LNCaP clone FGC (cell line): Measurements from ENCODE around the gene SIRPD.

ENCODE experiments used
- DNase-seq: peaks from one replicate; pipeline ENCODE4 v3.0.0-alpha.2; 2011; ENCODE audit warnings: low read depth
- H3K4me3 ChIP-seq: 2 replicates; pipeline ENCODE4 v1.5.1; 2011; ENCODE audit warnings: mild to moderate bottlenecking, low read depth, low read length, control low read depth
- CTCF ChIP-seq: IDR thresholded peaks from 2 replicates; pipeline ENCODE4 v1.5.1; 2012; ENCODE audit warnings: mild to moderate bottlenecking; ENCODE audit not compliant: control insufficient read depth, insufficient read depth; ENCODE audit errors: extremely low read depth

SIRPD gene

GRCh38 chr20:1566701-1567100 is 9.2 kb upstream of the SIRPD start:
- H3K4me3 ChIP-seq, result no peak overlapping the region
- no peak for DNase-seq
- no peak for TF ChIP-seq CTCF

GRCh38 chr20:1565461-1565860 is 8.0 kb upstream of the SIRPD start:
- TF ChIP-seq CTCF, result no peak
- H3K4me3 ChIP-seq, result no peak overlapping the region
- DNase-seq, result no peak

GRCh38 chr20:1563598-1563997 is 6.1 kb upstream of the SIRPD start:
- DNase-seq, result no peak
- no peak for TF ChIP-seq CTCF
- no peak overlapping the region for H3K4me3 ChIP-seq

- no peak for DNase-seq
- H3K4me3 ChIP-seq, result no peak overlapping the region
- TF ChIP-seq CTCF, result no peak
These were observed 5.1 kb upstream of the SIRPD start for GRCh38 chr20:1562622-1563021.

GRCh38 chr20:1561350-1561749 is 3.8 kb upstream of the SIRPD start:
- no peak for TF ChIP-seq CTCF
- no peak for DNase-seq
- no peak overlapping the region for H3K4me3 ChIP-seq

- no peak overlapping the region for H3K4me3 ChIP-seq
- no peak for DNase-seq
- TF ChIP-seq CTCF, result no peak
These were observed 1.6 kb downstream of the SIRPD start for GRCh38 chr20:1555952-1556351.

- no peak for DNase-seq
- H3K4me3 ChIP-seq, result no peak overlapping the region
- TF ChIP-seq CTCF, result no peak
These were observed 17.6 kb downstream of the SIRPD start for GRCh38 chr20:1539816-1540419.
